Stimulated activated CD4-positive, alpha-beta T cell treated with anti-CD3 and anti-CD28 coated beads, Interleukin-4, amount 100 ng/mL, for 4 hours (primary cell): ENCODE results near the gene CEP85.
A peak's percentile ranks its signal among the peaks of the same experiment; 100 is the strongest.

Experiments used
- DNase-seq, 2 experiments: peaks; one replicate each; pipeline ENCODE4 v3.0.0-alpha.2; 2020

CEP85 gene, protein sequence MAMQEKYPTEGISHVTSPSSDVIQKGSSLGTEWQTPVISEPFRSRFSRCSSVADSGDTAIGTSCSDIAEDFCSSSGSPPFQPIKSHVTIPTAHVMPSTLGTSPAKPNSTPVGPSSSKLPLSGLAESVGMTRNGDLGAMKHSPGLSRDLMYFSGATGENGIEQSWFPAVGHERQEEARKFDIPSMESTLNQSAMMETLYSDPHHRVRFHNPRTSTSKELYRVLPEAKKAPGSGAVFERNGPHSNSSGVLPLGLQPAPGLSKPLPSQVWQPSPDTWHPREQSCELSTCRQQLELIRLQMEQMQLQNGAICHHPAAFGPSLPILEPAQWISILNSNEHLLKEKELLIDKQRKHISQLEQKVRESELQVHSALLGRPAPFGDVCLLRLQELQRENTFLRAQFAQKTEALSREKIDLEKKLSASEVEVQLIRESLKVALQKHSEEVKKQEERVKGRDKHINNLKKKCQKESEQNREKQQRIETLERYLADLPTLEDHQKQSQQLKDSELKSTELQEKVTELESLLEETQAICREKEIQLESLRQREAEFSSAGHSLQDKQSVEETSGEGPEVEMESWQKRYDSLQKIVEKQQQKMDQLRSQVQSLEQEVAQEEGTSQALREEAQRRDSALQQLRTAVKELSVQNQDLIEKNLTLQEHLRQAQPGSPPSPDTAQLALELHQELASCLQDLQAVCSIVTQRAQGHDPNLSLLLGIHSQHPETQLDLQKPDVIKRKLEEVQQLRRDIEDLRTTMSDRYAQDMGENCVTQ

DNA sequence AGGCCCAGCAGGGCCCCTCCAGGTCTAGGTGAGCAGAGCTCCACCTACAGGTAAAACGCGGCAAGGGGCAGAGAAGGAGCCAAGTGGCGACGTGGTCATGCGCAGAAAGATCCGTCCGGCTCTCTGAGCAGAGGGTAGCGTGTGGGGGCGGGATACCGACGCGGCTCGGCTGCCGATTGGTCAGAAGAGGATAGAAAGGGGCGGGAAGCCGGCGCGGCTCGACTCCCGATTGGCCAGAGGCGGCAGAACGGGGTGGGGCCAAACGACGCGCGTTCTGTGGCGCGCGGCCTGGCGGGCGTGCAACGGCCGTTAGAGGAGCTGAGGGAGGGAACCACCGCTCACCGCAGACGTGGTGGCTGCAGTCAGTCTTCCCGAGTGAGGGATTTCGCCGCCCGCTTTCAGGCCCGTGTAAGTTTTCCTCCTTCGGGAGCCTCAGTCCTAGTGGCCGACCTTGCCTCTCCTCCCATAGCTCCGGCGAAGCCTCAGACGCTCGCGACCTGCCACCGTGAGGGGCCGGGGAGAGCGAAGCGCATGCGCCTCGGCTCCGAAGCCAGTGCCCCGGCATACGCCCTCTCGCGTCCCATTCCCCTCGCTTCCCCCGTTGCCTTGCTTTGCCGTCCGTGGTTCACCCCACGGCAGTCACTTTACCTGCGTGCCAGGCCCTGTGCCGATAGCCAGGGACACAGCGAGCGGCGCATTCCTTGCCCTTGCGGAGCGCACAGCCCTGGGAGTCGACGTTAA is at the start of gene CEP85:
CEP85 (plus strand) TSS at position 298 of the 741 bp plus-strand sequence. CDS start 5,584 bp downstream, outside the sequence.
- DNase-seq, result peak; percentile 97 to 98

DNA sequence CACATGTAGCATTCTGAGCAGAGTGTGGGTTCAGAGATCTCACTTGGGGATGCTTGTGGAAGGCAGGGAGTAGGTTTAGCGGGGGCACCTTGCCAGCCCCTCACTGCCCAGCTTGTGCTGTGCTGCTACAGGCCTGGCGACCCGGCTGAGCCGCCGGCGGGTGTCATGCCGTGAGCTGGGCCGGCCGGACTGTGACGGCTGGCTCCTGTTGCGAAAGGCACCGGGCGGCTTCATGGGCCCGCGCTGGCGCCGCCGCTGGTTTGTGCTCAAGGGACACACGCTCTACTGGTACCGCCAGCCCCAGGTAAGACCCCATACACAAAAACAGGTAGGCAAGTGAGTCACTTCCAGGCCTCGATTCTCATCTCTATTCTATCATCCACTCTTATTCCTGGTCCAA is 49.1 kb upstream of the CEP85 start:
- DNase-seq, result no peak

DNA sequence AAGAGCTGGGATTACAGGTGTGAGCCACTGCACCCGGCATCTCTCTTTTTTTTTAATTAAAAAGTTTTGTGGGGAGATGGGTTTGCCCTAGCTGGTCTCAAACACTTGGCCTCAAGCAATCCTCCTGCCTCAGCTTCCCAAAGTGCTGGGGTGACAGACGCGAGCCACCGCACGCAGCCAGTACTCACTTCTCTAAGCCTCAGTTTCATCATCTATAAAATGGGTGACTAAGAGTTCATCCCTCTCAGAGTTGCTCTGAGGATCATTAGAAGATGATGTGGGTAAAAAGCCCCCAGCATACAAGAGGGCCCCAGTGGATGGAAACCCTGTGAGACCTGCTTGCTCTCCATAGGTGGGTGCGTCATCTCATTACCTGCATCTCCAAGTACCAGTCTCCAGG is 46.1 kb upstream of the CEP85 start:
- DNase-seq, result no peak

DNA sequence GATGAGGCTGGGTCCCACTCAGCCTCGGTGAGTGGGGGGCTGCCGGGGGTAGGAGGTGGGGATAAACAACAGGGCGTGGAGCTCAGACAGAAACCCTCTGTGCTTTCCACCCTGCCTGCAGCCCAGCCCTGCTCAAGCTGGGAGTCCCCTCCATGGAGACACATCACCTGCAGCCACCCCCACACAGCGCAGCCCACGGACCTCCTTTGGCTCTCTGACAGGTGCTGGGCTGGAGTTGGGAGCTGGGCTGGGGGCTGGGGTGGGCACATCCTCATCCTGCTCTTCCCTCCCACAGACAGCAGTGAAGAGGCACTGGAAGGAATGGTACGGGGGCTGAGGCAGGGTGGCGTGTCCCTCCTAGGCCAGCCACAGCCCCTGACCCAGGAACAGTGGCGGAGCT is 45.5 kb upstream of the CEP85 start:
- no peak for DNase-seq

DNA sequence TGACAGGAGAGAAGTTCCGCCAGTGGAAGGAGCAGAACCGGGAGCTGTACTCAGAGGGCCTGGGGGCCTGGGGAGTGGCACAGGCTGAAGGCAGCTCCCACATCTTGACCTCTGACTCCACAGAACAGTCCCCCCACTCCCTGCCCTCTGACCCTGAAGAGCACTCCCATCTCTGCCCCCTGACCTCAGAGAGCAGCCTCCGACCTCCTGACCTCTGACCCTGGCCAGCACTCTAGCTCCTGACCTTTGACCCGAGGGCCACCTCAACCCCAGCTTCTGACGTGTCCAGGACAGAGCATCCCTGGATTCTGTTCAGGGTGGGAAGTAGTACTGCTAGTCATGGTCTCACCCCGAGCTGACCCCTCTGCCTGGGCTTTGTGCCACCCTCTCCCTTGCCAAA is 44.7 kb upstream of the CEP85 start:
- no peak for DNase-seq

DNA sequence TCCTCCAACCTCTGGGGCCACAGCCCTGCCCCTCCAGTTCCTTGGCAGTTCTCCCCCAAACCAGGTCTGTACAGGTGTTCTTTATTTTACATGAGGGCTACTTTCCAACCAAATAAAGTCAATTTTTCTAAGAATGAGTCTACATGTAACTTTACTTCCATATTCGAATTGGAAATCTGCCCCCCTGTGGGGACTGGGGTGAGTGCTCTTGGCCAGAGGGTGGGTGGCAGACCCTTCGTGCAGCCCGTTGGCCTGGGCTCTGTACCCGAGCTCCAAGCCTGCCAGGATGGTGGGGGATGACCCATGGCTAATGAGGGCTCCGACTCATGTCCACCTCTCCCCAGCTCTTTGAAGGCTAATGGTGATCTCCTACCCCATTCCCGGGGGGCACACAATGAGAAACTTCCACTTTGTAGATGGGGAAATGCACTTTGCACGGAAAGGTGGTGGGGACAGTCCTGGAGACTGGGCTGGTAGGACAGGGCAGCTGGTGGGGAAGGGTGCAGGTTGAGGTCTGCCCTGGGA is 44.2 kb upstream of the CEP85 start:
- DNase-seq, result no peak

DNA sequence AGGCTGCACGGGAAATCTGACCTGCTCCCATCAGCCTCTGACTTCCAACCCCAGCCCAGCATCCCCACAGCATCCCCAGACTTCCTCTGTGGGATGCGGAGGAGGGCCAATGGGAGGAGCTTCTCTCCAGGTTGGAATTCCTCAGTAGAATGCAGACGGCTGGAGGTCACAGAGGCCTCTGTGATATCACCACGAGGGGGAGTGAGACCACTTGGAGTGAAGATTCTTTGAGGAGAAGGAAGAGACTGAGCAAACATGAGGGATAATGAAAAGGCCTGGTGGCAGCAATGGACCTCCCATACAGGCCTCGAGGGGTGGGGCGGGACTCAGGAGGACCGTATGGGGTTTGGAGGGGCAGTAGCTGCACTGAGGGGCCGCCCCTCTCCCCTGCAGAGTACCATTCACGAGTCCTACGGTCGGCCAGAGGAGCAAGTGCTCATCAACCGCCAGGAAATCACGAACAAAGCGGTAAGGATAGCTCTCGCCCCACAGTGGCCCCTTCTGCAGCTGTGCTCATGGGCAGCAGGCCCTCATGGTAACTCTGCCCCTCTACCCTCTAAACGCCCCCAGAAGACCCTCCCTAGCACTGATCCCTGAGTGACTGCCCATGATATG is 43.5 kb upstream of the CEP85 start, which contains the start of gene CATSPER4:
CATSPER4 (plus strand) TSS at position 230 of the 615 bp plus-strand sequence; CDS start at position 256, 26 bp downstream.
- DNase-seq, result no peak

DNA sequence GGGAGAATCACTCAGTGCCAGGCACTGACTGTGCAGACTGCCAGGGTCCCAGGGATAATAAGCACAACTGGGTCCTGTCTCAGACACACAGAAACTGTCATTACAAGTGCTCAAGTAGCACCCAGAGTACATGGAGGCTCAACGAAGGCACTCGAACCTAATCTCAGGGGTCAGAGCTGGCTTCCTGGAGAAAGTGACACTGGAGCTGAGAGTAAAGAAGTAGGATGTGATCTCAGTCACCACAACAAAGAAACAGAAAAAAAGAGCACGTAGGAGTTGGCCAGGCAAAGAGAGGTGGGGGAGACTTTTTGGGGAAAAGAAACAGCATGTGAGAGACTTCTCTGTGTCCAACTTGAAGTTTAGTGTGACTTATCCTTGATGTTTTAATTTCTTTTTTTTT is 42.3 kb upstream of the CEP85 start:
- no peak for DNase-seq

DNA sequence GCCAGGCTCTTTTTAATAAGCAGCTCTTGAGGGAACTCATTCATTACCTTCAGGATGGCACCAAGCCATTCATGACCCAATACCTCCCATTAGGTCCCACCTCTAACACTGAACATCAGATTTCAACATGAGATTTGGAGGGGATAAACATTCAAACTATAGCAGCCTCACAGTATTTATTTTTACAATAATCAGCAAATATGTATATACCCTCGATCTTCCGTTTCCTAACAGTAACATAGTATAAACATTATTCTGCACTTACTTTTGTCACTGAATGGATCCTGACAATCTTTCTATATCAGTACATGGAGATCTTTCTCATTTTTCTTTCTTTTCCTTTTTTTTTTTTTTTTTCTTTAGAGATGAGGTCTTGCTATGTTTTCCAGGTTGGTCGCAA is 38.2 kb upstream of the CEP85 start:
- DNase-seq, result no peak

DNA sequence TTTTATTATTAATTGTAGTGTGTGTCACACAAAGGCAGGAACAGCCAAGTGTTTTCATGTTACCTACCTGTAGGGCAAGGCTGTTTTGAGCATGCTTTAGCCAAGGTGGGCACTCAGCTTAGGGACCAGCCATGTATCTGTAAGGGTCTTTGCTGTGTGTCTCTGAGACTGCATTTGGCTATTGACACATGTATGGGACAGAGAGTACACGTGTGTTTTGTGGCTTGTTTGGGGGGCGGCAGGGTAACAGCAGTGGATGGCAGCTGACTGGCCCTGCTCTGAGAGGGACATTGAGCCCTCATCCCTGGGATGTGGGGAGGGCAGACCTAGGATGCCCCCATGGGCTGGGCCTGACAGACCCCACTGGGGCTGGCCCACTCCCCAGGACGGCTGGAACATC is 36.7 kb upstream of the CEP85 start:
- DNase-seq, result no peak

DNA sequence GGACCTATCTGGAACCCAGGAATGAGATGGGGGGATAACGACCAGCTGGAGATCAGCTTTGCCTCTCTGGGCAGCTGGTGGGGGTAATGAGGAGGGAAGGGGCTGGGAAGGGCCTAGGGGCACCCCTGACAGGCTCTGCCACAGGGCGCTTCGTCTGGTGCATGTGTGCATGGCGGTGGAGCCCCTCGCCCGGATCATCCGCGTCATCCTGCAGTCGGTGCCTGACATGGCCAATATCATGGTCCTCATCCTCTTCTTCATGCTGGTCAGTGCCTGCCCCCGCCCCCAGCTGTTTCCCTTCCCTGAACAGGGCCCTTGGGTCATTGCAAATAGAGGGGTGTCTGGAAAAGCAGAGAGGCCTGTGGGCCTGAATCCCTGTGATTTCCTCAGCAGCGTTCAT is 36.2 kb upstream of the CEP85 start:
- DNase-seq, result no peak

DNA sequence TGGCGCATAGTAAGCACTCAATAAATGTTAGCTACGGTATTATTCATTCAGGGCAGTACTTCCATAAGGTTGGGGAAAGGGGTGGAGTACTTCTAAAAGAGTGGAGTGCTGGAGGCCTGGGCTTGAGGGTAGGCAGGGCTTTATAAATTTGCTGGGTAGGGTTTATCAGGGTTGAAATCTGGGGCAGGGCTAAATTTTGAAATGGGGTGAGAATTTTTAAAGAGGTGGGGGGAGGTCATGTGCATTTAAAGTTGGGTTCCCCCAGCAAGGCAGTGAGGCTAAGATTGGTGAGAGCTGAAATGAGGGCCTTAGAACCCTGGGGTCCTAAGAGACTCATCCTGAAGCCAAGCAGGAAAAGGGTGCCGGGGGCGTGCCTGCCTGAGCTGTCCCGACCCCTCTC is 33.6 kb upstream of the CEP85 start:
- DNase-seq, result no peak

DNA sequence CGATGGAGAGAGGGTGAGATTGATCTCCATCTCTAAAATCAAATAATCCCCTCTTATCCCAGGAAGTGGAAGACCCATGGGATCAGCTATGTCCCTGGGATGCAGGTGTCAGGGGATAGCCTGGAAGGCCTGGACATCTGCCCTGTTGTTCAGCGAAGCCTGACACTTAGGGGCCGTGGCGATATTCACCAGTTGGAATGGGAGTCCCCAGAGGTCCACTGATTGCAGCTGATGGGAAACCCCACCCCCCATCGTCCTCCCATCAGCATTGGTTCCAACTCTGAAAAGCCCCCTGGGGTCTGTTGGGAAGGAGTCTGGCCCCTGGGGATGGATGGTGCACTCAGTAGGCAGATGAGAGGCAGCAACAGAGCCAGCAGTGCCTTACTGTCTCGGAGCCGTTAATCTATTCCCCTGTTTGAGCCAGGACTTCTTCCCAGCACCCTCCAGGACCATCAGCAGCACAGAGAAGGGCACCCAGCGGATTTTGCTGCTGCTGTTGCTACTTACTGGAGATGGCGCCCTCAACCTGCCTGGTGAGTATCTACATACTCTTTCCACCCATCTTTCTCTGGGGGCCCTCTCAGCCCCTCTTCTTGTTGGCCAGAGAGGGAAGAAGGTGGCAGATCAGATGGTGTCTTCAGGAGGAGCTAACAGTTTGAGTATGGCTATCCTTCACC is 30.2 kb upstream of the CEP85 start:
- no peak for DNase-seq

DNA sequence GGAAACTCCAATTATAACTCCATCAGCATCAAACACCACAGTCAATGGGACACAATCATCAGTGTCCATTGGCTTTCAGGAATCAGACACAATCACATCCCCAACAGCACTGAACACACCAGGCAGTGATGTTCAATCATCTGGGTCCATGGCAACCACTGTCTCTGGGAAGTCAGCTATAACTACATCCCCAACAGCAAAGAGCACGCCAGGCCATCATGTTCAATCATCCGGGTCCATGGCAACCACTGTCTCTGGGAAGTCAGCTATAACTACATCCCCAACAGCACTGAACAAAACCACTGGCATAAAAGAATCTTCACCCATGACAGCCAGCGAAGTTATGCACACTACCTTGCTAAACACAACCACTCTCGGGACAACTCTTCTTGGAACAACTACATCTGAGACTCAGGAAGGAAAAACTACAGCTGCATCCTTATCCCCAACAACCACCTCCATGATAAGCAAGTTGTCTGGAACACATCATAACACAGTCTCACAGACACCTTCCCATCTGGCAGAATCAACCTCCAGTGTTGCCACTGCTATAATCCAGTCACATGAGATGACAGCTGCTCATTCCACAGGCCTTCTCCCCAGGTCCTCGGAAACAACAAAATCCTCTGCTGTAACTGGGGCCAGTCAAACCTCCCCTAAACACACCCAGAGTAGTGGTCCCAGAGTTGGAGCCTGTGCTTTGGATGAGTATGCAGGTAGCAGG is 23.7 kb upstream of the CEP85 start:
- no peak for DNase-seq

DNA sequence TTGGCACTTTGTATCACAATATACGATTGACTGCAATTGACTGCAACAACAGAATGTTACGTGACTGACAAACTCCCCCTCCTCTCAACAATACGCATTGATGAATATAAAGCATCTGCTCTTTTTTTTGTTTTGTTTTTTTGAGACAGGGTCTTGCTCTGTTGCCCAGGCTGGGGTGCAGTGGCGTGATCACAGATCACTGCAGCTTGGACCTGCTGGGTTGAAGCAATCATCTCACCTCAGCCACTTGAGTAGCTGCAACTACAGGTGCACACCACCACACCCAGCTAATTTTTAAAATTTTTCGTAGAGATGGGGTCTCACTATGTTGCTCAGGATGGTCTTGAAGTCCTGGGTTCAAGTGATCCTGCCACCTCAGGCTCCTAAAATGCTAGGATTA is 21.3 kb upstream of the CEP85 start:
- no peak for DNase-seq

DNA sequence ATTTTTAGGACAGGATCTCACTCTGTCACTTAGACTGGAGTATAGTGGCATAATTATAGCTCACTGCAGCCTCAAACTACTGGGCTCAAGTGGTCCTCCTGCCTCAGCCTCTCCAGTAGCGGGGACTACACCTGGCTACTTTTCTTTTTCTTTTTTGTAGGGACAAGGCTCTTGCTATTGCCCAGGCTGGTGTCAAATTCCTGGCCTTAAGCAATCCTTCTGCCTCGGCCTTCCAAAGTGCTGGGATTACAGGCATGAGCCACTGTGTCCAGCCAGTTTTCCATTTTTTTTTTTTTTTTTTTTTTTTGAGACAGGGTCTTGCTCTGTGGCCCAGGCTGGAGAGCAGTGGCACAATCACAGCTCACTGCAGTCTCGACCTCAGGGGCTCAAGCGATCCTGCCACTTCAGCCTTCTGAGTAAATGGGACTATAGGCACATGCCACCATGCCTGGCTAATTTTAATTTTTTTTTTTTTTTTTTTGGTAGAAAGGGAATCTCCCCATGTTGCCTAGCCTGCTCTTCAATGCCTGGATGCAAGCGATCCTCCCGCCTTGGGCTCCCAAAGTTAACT is 20.6 kb upstream of the CEP85 start:
- DNase-seq, result no peak

DNA sequence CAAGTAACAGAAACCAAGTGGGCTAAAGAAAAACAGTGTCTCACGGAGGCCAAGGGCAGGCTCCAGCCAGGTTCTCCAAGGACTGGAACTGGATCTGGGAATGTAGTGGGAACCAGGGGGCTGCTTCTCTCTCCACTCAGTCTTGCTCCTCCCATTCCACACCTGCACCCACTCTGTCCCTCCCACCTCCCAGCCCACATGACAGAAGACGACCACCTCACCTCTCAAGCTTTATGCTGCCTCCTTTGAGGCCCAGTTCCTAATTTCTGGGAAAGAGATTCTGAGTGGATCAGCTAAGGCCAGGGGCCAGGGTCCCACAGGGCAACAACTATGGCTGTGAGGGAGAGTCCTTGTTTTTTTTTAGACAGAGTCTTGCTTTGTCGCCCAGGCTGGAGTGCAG is 18.8 kb upstream of the CEP85 start:
- DNase-seq, result no peak

DNA sequence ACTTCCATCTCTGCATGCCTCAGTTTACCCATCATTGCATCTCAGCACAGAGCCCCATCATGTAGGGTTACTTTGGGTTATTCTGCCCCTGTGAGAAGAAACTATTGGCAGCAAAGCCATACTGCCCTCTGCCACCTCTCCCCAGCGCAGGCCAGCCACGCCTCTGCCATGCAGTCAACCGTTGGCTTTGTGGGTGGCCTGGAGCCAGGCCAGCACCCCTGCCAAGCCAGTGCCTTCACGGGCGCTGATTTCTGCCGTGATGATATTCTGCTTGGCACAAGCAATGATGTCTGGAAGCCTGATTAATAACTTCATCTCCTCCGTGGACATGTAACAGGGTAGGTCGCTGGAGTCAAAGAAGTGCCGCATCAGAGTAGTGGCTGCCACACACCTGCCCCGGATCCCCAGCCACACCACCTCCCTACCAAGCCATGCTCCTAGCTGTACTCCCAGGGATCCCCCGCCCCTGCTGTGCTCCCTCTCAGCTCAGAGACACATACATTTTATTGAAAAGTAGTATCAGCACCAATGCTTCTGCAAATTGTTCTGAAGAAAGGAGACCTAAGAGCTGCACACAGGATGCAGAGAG is 15.0 kb upstream of the CEP85 start:
- DNase-seq, result no peak

DNA sequence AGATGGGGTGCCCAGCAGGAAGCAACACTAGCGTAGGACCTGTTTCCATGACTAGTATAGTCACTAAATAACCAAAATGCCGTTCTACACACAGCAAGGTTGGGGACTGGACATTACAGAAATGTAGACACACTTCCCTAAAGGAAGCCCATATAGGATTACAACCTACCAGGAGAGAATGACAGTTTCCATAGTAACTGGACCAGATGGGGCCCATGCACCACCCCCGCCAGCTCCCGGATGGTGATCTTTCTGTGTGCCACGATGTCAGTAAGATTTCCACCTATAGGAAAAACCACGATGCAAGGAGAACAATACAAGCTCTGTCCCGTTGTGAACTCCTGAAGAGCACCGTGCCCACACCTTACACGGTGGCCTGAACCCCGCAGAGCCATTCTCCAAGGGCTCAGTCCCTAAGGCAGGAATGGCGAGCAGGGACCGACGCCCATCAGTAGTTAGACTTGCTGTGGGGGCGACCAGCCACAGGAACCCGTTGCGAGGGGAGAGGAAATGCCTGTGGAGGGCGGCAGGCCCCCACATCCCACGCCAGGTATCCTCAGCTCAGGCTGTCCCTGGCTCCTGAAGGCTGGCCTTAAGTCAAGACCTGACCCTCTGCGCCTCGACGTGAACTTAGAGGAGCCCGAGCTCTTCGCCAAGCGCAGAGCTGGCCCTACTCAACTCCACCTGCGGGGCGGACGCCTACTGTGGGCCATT is 13.6 kb upstream of the CEP85 start:
- no peak for DNase-seq

DNA sequence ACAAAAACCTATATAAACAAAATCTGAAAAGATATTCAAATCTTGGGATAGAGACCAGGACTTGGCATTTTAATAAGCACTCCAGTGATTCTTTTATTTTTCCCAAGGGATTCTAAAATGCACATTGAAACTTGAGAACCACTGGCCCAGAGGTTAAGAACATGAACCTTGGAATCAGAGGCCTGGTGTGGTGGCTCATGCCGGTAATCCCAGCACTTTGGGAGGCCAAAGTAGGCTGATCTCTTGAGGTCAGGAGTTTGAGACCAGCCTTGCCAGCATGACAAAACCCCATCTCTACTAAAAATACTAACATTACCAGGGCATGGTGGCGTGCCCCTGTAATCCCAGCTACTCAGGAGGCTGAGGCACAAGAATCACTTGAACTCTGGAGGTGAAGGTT is 12.9 kb upstream of the CEP85 start:
- no peak for DNase-seq
